HG03442 (cell line): ENCODE results near the gene CIZ1.
A peak's percentile ranks its signal among the peaks of the same experiment; 100 is the strongest.
"Not testable (repeated sequence)": the region's sequence is repeated elsewhere in the genome, so short reads cannot be mapped to it uniquely, and the experiment has no call there.

Experiments used
- ATAC-seq: cut with Tn5 transposase; IDR thresholded peaks from one replicate; pipeline ENCODE4 v1.9.1; 2021; ENCODE audit warnings: mild to moderate bottlenecking, moderate library complexity; ENCODE audit not compliant: unreplicated experiment

CIZ1 gene

GRCh38 chr9:128190516-128191405 lies 611 bp downstream of the CIZ1 start:
- ATAC-seq: peak; percentile 26

GRCh38 chr9:128190013-128190412 lies 1.4 kb downstream of the CIZ1 start:
- no peak for ATAC-seq

- ATAC-seq: no peak
Observed at GRCh38 chr9:128188209-128188608, 3.2 kb downstream of the CIZ1 start.

- ATAC-seq: no peak
Observed at GRCh38 chr9:128187361-128187760, 4.0 kb downstream of the CIZ1 start.

GRCh38 chr9:128185979-128186965 lies 5.1 kb downstream of the CIZ1 start:
- ATAC-seq: no peak

GRCh38 chr9:128182893-128183588 lies 8.3 kb downstream of the CIZ1 start:
- ATAC-seq: no peak

GRCh38 chr9:128181480-128181879 lies 9.9 kb downstream of the CIZ1 start:
- not testable (repeated sequence) for ATAC-seq

- no peak for ATAC-seq
Observed at GRCh38 chr9:128180447-128180846, 10.9 kb downstream of the CIZ1 start.

- no peak for ATAC-seq
Observed at GRCh38 chr9:128180001-128180400, 11.4 kb downstream of the CIZ1 start.

GRCh38 chr9:128178806-128179431 lies 12.5 kb downstream of the CIZ1 start:
- ATAC-seq: no peak

GRCh38 chr9:128175726-128176125 lies 15.6 kb downstream of the CIZ1 start:
- ATAC-seq: no peak

GRCh38 chr9:128175102-128175563 lies 16.2 kb downstream of the CIZ1 start:
- no peak for ATAC-seq

GRCh38 chr9:128174062-128174461 lies 17.3 kb downstream of the CIZ1 start:
- ATAC-seq: no peak

- ATAC-seq: no peak
Observed at GRCh38 chr9:128169925-128170324, 21.4 kb downstream of the CIZ1 start.

GRCh38 chr9:128169492-128169891 lies 21.9 kb downstream of the CIZ1 start:
- no peak for ATAC-seq

GRCh38 chr9:128168731-128169308 lies 22.6 kb downstream of the CIZ1 start:
- no peak for ATAC-seq

- no peak for ATAC-seq
Observed at GRCh38 chr9:128167209-128167608, 24.2 kb downstream of the CIZ1 start.

GRCh38 chr9:128166169-128166568 lies 25.2 kb downstream of the CIZ1 start:
- ATAC-seq: no peak

GRCh38 chr9:128164307-128164885 lies 27.0 kb downstream of the CIZ1 start:
- ATAC-seq: no peak
